M059J (cell line): ENCODE data around the gene ULBP2. TPM values are rescaled to one million over a fixed set of nuclear protein-coding genes. Genes with fewer than 3 reads are reported as not detected.

Experiments used
- total RNA-seq: library from RNA; depleted of rRNA; stranded (reverse); fragments of >200 nt; shearing (Covaris generic); gene quantifications from 2 replicates; pipeline ENCODE4 v1.2.3, GENCODE V29; 2014; rRNA removed

ULBP2 gene
- total RNA-seq, 1 experiment from 2014 or later: 75.7 TPM

Other genes with a start within 250 kb of the ULBP2 start
- gene LATS1, start 223.9 kb upstream of the ULBP2 start, total RNA-seq: 19.9 and 23.4 TPM in 2 replicates
- 70.0 and 93.3 TPM in 2 replicates for gene NUP43, start 195.5 kb upstream of the ULBP2 start, total RNA-seq
- 277 and 290 TPM in 2 replicates for gene PCMT1, start 192.3 kb upstream of the ULBP2 start, total RNA-seq
- gene LRP11, start 77.7 kb upstream of the ULBP2 start, total RNA-seq: 65.9 and 92.0 TPM in 2 replicates
- 1.5 and 2.7 TPM in 2 replicates for gene RAET1E, start 43.9 kb upstream of the ULBP2 start, total RNA-seq
- gene RAET1G, start 18.9 kb upstream of the ULBP2 start, total RNA-seq: 19.7 and 20.6 TPM in 2 replicates
- gene ULBP1, start 21.9 kb downstream of the ULBP2 start, total RNA-seq: 0.76 and 1.1 TPM in 2 replicates
- gene RAET1L, start 83.5 kb downstream of the ULBP2 start, total RNA-seq: 0.42 TPM in 1 of 2 replicates, not detected in the other
- 3.3 and 10.5 TPM in 2 replicates for gene ULBP3, start 127.1 kb downstream of the ULBP2 start, total RNA-seq
- not detected in 2 replicates for gene PPP1R14C, start 201.0 kb downstream of the ULBP2 start, total RNA-seq